ENCODE measurements around the gene PLPPR2.

Gene PLPPR2

DNA sequence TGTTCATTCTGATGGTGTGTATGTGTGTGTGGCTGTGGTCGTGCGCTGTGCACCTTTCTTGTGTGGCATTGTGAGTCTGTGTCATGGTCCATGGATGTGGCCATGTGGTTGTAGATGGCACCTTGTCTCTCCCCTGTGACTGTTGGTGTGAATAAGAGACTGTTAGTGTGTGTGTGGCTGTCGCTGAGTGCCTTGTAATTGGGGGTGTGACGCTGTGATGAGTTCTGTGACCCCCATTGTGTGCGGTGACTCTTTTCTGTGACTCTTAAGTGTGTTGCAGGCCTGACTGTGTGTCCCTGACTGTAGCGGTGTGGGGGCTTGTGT is 804 bp downstream of the PLPPR2 start:
- Mint-ChIP-seq H3K27ac (peak overlapping the region; percentile 51), H3K4me1 (peaks cover 7% of the 10 kb centered on the region), H3K9me3 (no peaks in the 10 kb centered on the region), H3K36me3 (ENCODE audit: low read depth) (no peaks in the 10 kb centered on the region), H3K27me3 (peaks cover 6% of the 10 kb centered on the region), H3K4me3 (peak overlapping the region; percentile 69)
- DNase-seq (no peak), ATAC-seq (no peak)

DNA sequence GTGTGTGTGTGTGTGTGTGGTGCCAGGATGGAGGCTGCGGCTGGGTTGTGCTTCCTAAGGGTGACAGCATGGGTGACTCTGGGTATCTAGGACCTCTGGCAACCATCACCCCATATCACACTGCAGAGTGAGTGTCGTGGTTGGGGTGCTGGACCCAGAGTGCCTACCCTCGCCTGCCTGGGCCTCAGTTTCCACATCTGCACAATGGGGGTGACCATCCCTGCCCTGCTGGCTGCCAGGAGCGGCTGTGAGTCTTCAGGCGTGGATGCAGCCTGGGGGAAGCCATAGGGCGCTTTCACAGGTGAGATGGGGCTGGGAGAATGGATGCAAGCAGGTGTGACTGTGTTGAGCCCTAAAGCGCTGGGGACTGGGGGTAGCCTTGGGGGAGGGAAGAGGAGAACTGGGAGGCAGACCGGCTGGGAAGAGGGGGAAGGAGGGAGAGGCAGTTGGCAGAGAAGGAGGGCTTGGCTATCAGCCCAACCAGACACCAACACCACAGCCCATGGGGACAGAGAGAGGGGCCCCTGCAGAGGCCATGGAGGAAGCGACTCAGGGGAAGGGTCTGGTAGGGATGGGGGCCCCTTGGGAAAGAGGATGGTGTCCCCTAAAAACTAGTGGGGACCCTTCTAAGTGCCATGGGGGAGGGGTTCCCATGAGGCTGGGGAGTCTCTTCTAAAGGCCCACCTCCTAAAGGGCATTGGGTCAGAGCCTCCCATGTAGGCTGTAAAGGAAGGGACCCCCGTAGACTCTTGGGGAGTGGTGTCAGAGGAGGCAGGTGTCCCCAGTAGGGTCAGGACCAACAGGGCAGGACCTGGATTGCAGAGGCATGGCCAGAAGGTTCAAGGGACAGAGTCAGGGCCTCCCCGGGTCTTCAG is 1.7 kb downstream of the PLPPR2 start:
- DNase-seq: no peak
- H3K27me3 Mint-ChIP-seq: peaks cover 6% of the 10 kb centered on the region
- no peaks in the 10 kb centered on the region for H3K36me3 Mint-ChIP-seq (ENCODE audit: low read depth)

GRCh38 chr19:11359421-11359820 is 4.2 kb downstream of the PLPPR2 start:
- no peak for ATAC-seq
- H3K9me3 Mint-ChIP-seq: no peaks in the 10 kb centered on the region
- H3K36me3 Mint-ChIP-seq (ENCODE audit: low read depth): no peaks in the 10 kb centered on the region
- no peak overlapping the region for H3K27ac Mint-ChIP-seq
- no peak overlapping the region for H3K4me3 Mint-ChIP-seq
- H3K4me1 Mint-ChIP-seq: peaks cover 7% of the 10 kb centered on the region
- no peak for DNase-seq
- peaks cover 6% of the 10 kb centered on the region for H3K27me3 Mint-ChIP-seq

More for the DNA sequence above, 1.7 kb downstream of the PLPPR2 start:
- no peak overlapping the region for H3K4me3 Mint-ChIP-seq
- H3K4me1 Mint-ChIP-seq: peaks cover 7% of the 10 kb centered on the region
- ATAC-seq: no peak
- H3K9me3 Mint-ChIP-seq: no peaks in the 10 kb centered on the region
- no peak overlapping the region for H3K27ac Mint-ChIP-seq

- Mint-ChIP-seq H3K4me3 (no peak overlapping the region), H3K4me1 (peaks cover under 1% of the 10 kb centered on the region), H3K9me3 (no peaks in the 10 kb centered on the region), H3K27ac (no peak overlapping the region), H3K36me3 (ENCODE audit: low read depth) (no peaks in the 10 kb centered on the region), H3K27me3 (no peaks in the 10 kb centered on the region)
- ATAC-seq: no peak
- DNase-seq: peak; percentile 36
Observed at GRCh38 chr19:11361037-11361770, 6.0 kb downstream of the PLPPR2 start.

DNA sequence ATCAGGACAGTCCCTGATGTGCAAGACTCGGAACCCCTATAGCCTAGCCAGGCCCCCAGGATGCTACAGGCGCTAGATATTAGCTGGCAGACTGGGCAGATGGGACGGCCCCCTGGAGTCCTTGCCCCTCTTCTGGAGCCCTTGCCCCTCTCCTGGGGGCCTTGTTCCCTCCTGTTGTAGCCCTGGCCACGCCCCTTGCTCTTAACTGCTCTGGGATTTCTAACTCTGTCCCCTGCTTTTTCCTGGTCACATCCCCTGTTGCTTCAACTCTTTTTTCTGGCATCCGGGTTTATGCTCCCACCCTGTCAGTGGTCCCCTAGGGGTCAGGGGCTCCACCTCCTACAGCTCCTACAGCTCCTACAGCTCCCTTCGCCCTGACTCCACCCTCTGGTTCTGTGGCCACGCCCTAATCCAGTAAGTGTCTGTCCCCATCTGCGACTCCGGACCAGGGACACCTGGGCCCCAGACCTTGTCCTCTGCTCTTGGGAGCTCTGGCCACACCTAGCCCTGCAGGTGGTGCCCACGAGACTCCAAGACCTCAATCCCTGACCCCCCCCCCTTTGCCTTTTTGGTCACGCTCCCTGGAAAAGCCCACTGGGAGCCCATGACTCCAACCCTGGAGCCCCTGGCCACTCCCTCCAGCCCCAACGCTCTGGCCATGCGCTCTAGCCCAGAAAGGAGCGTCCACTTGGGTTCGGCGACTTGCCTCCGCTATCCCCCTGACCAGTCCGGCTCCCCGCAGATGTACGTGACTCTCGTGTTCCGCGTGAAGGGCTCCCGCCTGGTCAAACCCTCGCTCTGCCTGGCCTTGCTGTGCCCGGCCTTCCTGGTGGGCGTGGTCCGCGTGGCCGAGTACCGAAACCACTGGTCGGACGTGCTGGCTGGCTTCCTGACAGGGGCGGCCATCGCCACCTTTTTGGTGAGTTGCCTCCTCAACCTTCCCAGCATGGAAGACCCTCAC is 6.8 kb downstream of the PLPPR2 start:
- no peaks in the 10 kb centered on the region for H3K36me3 Mint-ChIP-seq (ENCODE audit: low read depth)

DNA sequence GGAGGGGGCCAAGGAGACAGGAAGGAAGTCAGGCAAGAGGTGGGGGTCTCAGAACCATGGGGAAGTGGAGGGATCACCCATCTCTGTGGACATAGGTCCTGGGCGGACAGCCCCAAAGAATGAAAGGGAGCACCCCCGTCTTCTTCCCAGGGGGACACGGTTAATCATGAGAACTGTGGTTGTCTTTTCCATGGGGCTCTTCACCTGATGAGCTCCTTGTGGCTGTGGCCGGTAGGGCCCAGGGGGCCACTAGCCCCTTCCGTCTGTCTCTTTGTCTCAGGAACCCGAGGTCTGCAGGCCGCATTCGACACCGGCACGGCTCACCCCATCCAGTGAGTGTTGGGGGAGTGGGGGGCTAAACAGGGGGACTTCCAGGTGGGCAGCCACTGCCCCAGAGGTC is 8.6 kb downstream of the PLPPR2 start:
- Mint-ChIP-seq H3K9me3 (no peaks in the 10 kb centered on the region), H3K27me3 (no peaks in the 10 kb centered on the region), H3K36me3 (ENCODE audit: low read depth) (no peaks in the 10 kb centered on the region), H3K4me1 (no peaks in the 10 kb centered on the region), H3K4me3 (no peak overlapping the region), H3K27ac (no peak overlapping the region)
- no peak for DNase-seq
- no peak for ATAC-seq

More for the DNA sequence above, 6.8 kb downstream of the PLPPR2 start:
- H3K27ac Mint-ChIP-seq: no peak overlapping the region
- H3K4me3 Mint-ChIP-seq: no peak overlapping the region
- no peaks in the 10 kb centered on the region for H3K9me3 Mint-ChIP-seq
- no peaks in the 10 kb centered on the region for H3K4me1 Mint-ChIP-seq
- DNase-seq: no peak
- H3K27me3 Mint-ChIP-seq: no peaks in the 10 kb centered on the region
- no peak for ATAC-seq

DNA sequence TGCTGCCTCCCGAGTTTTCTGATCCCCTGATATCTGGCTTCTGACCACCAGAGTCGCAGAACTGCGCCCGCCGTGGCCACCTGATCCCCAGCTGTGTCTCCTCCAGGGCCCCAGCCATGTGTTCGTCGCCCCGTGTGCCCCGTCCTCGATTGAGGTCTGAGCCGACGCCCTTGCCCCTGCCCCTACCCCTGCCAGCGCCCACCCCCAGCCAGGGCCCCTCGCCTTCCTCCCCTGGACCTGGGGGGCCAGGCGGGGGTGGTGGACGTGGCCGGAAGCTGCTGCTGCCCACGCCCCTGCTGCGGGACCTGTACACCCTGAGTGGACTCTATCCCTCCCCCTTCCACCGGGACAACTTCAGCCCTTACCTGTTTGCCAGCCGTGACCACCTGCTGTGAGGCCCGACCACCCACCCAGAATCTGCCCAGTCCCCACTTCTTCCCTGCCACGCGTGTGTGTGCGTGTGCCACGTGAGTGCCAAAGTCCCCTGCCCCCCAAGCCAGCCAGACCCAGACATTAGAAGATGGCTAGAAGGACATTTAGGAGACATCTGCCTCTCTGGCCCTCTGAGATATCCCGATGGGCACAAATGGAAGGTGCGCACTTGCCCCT is 9.2 kb downstream of the PLPPR2 start:
- DNase-seq (no peak), ATAC-seq (no peak)
- Mint-ChIP-seq H3K27ac (no peak overlapping the region), H3K4me1 (no peaks in the 10 kb centered on the region), H3K9me3 (no peaks in the 10 kb centered on the region), H3K27me3 (no peaks in the 10 kb centered on the region), H3K4me3 (no peak overlapping the region), H3K36me3 (ENCODE audit: low read depth) (peaks cover 2% of the 10 kb centered on the region)

DNA sequence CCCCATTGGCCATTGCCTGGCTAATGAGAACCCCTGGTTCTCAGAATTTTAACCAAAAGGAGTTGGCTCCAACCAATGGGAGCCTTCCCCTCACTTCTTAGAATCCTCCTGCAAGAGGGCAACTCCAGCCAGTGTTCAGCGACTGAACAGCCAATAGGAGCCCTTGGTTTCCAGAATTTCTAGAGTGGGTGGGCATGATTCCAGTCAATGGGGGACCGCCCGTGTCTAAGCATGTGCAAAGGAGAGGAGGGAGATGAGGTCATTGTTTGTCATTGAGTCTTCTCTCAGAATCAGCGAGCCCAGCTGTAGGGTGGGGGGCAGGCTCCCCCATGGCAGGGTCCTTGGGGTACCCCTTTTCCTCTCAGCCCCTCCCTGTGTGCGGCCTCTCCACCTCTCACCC is 9.7 kb downstream of the PLPPR2 start:
- Mint-ChIP-seq H3K9me3 (no peaks in the 10 kb centered on the region), H3K4me1 (no peaks in the 10 kb centered on the region), H3K27me3 (no peaks in the 10 kb centered on the region), H3K4me3 (no peak overlapping the region), H3K27ac (no peak overlapping the region), H3K36me3 (ENCODE audit: low read depth) (peaks cover 2% of the 10 kb centered on the region)
- DNase-seq (no peak), ATAC-seq (no peak)

- no peak overlapping the region for H3K4me3 Mint-ChIP-seq
- no peak overlapping the region for H3K27ac Mint-ChIP-seq
- H3K9me3 Mint-ChIP-seq: no peaks in the 10 kb centered on the region
- peaks cover 3% of the 10 kb centered on the region for H3K36me3 Mint-ChIP-seq (ENCODE audit: low read depth)
- H3K27me3 Mint-ChIP-seq: no peaks in the 10 kb centered on the region
- no peaks in the 10 kb centered on the region for H3K4me1 Mint-ChIP-seq
- ATAC-seq (no peak), DNase-seq (no peak)
Observed at GRCh38 chr19:11365557-11366117, 10.4 kb downstream of the PLPPR2 start.

DNA sequence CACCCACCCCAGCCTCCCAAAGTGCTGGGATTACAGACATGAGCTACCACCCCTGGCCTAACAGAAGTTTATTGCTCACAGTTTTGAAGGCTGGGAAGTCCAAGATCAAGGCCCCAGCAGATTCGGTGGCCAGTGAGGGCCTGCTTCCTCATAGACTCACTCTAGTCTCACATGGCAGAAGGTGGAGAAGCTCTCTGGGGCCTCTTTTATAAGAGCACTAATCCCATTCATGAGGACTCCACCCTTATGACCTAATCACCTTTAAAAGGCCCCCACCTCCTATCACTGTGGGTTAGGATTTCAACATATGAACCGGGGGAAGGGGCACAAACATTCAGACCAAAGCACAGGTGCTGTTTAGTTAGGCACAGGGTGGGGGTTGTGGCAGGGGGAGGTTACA is 12.3 kb downstream of the PLPPR2 start:
- Mint-ChIP-seq H3K36me3 (ENCODE audit: low read depth) (peaks cover 5% of the 10 kb centered on the region), H3K4me3 (no peak overlapping the region), H3K4me1 (no peaks in the 10 kb centered on the region), H3K27me3 (no peaks in the 10 kb centered on the region), H3K9me3 (no peaks in the 10 kb centered on the region), H3K27ac (no peak overlapping the region)
- ATAC-seq (no peak), DNase-seq (no peak)

DNA sequence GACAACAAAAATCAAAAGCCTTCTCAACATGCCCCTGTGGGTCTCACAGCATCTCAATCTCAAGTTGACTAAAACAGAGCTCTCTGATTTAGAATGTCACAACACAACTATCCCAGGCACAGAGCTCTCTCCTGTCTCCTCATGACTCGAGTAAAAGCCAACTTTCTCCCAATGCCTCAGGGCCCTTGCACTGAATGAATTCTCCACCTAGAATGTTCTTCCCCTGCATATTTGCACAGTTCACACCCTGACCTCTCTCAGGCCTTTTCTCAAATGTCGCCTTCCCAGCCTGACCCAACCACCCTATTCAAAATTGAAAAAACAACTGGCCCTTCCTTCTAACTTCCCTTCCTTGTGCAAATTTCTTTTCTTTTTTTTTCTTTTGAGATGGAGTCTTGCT is 15.5 kb downstream of the PLPPR2 start:
- DNase-seq (no peak), ATAC-seq (no peak)
- Mint-ChIP-seq H3K9me3 (no peaks in the 10 kb centered on the region), H3K36me3 (ENCODE audit: low read depth) (peaks cover 5% of the 10 kb centered on the region), H3K27ac (no peak overlapping the region), H3K4me1 (peaks cover 8% of the 10 kb centered on the region), H3K27me3 (no peaks in the 10 kb centered on the region), H3K4me3 (no peak overlapping the region)

DNA sequence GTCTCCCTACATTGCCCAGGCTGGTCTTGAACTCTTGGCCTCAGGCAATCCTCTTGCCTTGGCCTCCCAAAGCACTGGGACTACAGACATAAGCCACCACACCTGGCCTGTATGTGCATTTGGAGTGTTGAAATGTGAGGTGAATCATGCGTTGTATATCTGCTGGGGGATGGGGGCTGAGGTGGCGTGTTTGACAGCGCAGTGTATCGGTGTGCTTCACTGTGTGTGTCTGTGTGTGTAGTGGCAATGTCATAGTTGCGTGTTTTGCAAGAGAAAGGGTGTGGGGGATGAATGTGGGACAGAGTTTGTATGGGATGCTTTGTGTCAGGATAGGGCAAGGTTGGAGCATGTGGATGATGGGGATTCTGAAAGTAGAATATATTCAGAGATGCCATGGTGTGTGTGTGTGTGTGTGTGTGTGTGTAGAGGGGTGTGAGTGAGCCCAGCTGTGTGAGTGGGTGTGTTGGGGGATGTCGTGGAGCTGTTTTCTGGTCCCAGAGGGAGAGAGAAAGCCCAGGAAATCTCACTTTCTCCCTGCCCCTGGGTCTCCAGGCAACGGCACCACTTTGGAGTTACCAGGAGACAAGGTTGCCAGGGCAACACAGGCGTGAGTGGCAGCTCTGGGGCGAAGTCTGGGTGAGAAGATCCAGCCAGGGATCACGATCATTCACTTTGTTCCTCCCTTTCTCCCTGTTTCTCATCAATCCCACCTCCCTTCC is 18.1 kb downstream of the PLPPR2 start:
- Mint-ChIP-seq H3K27ac (no peak overlapping the region), H3K9me3 (no peaks in the 10 kb centered on the region), H3K27me3 (no peaks in the 10 kb centered on the region), H3K4me3 (no peak overlapping the region), H3K36me3 (ENCODE audit: low read depth) (peaks cover 16% of the 10 kb centered on the region), H3K4me1 (peaks cover 27% of the 10 kb centered on the region)
- no peak for ATAC-seq
- no peak for DNase-seq

DNA sequence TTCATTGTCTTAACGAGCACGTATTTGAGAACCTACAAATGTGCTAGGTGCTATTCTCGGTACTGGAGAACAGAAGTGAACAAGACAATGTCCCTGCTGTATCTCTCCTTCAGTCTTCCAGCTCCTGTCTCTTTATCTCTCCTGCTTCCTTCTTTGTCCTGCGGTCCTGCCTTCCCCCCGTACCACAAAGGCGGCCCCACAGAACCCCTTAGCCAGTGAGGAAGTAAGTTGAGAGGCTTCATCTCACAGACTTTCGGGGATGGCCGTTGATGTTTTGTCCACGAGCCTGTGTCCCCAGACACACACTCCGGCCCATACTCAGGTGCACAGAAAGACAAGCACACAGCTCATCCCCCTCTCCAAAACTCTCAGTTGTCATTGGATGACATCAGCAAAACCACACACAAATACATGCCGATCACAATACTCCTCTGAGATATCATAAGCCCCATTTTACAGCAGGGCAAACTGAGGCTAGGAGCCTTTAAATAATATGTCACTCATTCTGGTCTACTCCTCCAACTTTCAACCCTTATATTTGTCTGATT is 18.7 kb downstream of the PLPPR2 start:
- H3K27ac Mint-ChIP-seq: no peak overlapping the region
- H3K36me3 Mint-ChIP-seq (ENCODE audit: low read depth): peaks cover 16% of the 10 kb centered on the region
- H3K4me3 Mint-ChIP-seq: no peak overlapping the region

More for the DNA sequence above, 18.7 kb downstream of the PLPPR2 start:
- H3K9me3 Mint-ChIP-seq: no peaks in the 10 kb centered on the region
- H3K4me1 Mint-ChIP-seq: peaks cover 33% of the 10 kb centered on the region
- H3K27me3 Mint-ChIP-seq: no peaks in the 10 kb centered on the region
- ATAC-seq (no peak), DNase-seq (peak; percentile 13)

All from activated naive CD8-positive, alpha-beta T cell treated with anti-CD3 and anti-CD28 coated beads, Interleukin-2, amount 50 U/mL, for 24 hours (primary cell).